Upper lobe of left lung (tissue), 4 donors: Measurements from ENCODE around the gene PHF11.

Experiments used
- POLR2AphosphoS5 ChIP-seq, 2 donors: sonication (generic); formaldehyde crosslinking; IDR thresholded peaks; one replicate each; pipeline ENCODE4 v1.5.1; 2017; ENCODE audit warnings: antibody characterized with exemption in 2 of 2
- TF ChIP-seq, protein P1 (sequence below), 6 experiments: fragments of 450-650 bp in 4 of 6; fragments of 200-600 bp in 2 of 6; sonication (generic) in 2 of 6; IDR thresholded peaks; one replicate each; pipeline ENCODE4 v1.5.1; 2016 to 2019; ENCODE audit warnings: antibody characterized with exemption in 6 of 6

DNA sequence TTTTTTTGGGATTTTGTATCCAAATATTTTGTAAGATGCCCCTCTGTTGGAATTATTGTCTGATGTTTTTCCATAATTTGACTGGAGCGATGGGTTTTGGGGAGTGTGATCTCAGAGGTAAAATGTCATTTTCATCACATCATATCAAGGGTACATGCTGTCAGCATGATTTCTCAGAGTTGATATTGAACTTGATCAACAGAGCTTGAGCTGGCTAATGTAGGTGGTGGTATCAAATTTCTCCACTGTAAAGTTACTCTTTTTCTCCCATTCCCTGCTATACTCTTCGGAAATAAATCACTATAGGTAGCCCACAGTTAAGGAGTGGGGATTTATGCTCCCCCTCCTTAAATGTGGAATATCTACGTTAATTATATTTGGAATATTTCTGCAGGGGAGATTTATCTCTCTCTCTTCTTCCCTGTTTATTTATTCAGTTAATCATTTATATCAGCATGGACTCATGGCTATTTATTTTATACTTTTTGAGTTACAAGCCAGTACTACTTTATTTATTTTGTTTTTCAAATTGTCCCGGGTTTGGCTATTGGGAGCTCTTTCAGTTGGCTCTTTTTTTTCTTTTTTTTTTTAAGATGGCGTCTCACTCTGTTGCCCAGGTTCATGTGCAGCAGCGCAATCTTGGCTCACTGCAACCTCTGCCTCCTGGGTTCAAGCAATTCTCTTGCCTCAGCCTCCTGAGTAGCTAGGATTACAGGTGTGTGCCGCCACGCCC, 42.9 kb upstream of the PHF11 start:
- TF ChIP-seq, protein P1, sequence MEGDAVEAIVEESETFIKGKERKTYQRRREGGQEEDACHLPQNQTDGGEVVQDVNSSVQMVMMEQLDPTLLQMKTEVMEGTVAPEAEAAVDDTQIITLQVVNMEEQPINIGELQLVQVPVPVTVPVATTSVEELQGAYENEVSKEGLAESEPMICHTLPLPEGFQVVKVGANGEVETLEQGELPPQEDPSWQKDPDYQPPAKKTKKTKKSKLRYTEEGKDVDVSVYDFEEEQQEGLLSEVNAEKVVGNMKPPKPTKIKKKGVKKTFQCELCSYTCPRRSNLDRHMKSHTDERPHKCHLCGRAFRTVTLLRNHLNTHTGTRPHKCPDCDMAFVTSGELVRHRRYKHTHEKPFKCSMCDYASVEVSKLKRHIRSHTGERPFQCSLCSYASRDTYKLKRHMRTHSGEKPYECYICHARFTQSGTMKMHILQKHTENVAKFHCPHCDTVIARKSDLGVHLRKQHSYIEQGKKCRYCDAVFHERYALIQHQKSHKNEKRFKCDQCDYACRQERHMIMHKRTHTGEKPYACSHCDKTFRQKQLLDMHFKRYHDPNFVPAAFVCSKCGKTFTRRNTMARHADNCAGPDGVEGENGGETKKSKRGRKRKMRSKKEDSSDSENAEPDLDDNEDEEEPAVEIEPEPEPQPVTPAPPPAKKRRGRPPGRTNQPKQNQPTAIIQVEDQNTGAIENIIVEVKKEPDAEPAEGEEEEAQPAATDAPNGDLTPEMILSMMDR (IDR thresholded peaks at IDR 0.05): no peak
- no peak for TF ChIP-seq POLR2AphosphoS5 (IDR thresholded peaks at IDR 0.05)
